Kidney (tissue), 14 donors: ENCODE data around the gene RHBDF2. TPM values are rescaled to one million over a fixed set of nuclear protein-coding genes. Genes with fewer than 3 reads are reported as not detected.

Source experiments
- DNase-seq, 5 donors: peaks; one replicate each; pipeline ENCODE4 v3.0.0-alpha.2; 2013 to 2020
- FAIRE-seq: peaks from 2 replicates; lab custom pipeline; 2012; peaks lifted over from hg19 to GRCh38; lab: Jason Lieb, UNC
- H3K27ac ChIP-seq, 2 donors: one replicate each; pipeline ENCODE4 v1.7.0; 2013; ENCODE audit warnings: low read depth in 2 of 2, low read length in 2 of 2, inconsistent platforms in 1 of 2
- H3K27me3 ChIP-seq: one replicate; pipeline ENCODE4 v1.7.1; 2013; ENCODE audit warnings: low read length, inconsistent platforms; ENCODE audit not compliant: control insufficient read depth, insufficient read depth
- H3K36me3 ChIP-seq, 3 donors: one replicate each; pipeline versions ENCODE4 v1.7.0 to v1.7.1; 2013; ENCODE audit warnings: low read length in 3 of 3, control low read depth in 1 of 3, inconsistent platforms in 1 of 3; ENCODE audit not compliant: insufficient read depth in 3 of 3, control insufficient read depth in 2 of 3
- H3K4me1 ChIP-seq, 3 donors: one replicate each; pipeline versions ENCODE4 v1.7.0 to v1.7.1; 2013; ENCODE audit warnings: low read length in 3 of 3, inconsistent platforms in 1 of 3, low read depth in 1 of 3; ENCODE audit not compliant: control insufficient read depth in 2 of 3, insufficient read depth in 2 of 3
- H3K4me3 ChIP-seq, 3 donors: one replicate each; pipeline versions ENCODE4 v1.7.0 to v1.8.1; 2013; ENCODE audit warnings: low read length in 3 of 3, control low read depth in 1 of 3, inconsistent platforms in 1 of 3
- H3K9ac ChIP-seq, 3 donors: one replicate each; pipeline versions ENCODE4 v1.7.0 to v1.7.1; 2013; ENCODE audit warnings: low read length in 3 of 3, control low read depth in 1 of 3, inconsistent platforms in 1 of 3
- H3K9me3 ChIP-seq, 3 donors: one replicate each; pipeline versions ENCODE4 v1.7.0 to v1.7.1; 2013; ENCODE audit warnings: low read length in 3 of 3, control low read depth in 1 of 3, inconsistent platforms in 1 of 3; ENCODE audit not compliant: control insufficient read depth in 2 of 3, insufficient read depth in 1 of 3
- CTCF ChIP-seq: IDR thresholded peaks from 3 replicates; pipeline ENCODE4 v1.5.1; 2012; ENCODE audit warnings: mild to moderate bottlenecking, moderate library complexity, borderline replicate concordance; ENCODE audit not compliant: insufficient read depth; ENCODE audit errors: extremely low read depth
- intact Hi-C: fragments of 100-400 bp; cut with DNase I; formaldehyde crosslinking; loops from one replicate; pipeline ENCODE4 v1.11.1; 2022
- polyA plus RNA-seq: library from polyadenylated mRNA; stranded (reverse); fragments of 350-450 nt; fragmentation: Illumina TruSeq; extraction: RNeasy Lipid Tissue Mini Kit (QIAGEN cat#74804); gene quantifications from one replicate; pipeline ENCODE4 v1.2.3, GENCODE V29; 2014; ENCODE audit warnings: low read depth, low replicate concordance; ENCODE audit not compliant: insufficient read depth
- total RNA-seq: library from RNA; stranded (reverse); fragmentation: NEBNext Ultra II Directional; extraction: Animal tissue kit (Norgen Biotek cat#: 25700); gene quantifications from one replicate; pipeline ENCODE4 v1.2.1, GENCODE V29; 2021
- donor health status: control.
- donor health status: control.
- donor health status: control.
- donor health status: control.
- donor health status: control.
- donor health status: DM: yes; HTN: yes; CAD: no.
- donor health status: Normal renal cell carcinoma (clear cell type).

Gene RHBDF2
- total and polyA plus RNA-seq, 2 donors from 2014 or later: 6.8 to 58.6 TPM

DNA sequence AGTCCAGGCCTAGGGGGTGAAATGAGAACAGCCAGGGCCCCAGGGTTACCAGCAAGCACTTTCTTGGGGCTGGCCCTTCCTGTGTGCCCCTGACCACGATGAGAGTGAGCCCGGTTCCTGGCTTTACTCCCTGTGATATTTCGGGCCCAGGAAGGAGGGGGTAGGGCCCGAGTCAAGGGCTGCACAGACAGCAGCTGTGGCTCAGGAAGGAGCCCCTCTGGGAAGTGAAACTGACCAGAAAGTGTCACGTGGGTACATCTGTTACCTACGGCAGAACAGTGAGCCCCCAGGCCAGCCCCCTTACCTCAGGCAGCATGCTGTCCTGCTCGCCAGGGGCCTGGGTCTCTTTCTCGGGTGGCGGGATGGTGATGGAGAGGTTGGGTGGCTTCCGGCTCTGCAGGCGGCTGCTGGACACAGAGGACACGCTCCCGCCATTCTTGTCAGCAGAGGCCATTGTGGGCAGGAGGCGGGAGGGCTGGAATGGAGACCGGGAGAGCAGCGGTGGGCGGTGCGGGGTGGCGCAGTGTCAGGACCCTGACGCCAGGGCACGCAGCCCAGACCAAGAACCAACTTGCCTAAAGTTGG is 20.1 kb downstream of the RHBDF2 start:
- Histone ChIP-seq H3K27me3 (no peaks in the 10 kb centered on the region), H3K9me3 (no peaks in the 10 kb centered on the region), H3K4me3 (no peak overlapping the region), H3K36me3 (no peaks in the 10 kb centered on the region), H3K27ac (no peak overlapping the region), H3K4me1 (no peaks in the 10 kb centered on the region), H3K9ac (no peak overlapping the region)
- no peak for TF ChIP-seq CTCF
- FAIRE-seq: no peak
- intact Hi-C loops: no loop called here
- DNase-seq: no peak

GRCh38 chr17:76480632-76481031 is 20.6 kb downstream of the RHBDF2 start:
- no peaks in the 10 kb centered on the region for H3K9me3 ChIP-seq
- DNase-seq: peak in 3 of 5 donors; percentile 75 to 85 (median 80)
- no peak overlapping the region for H3K4me3 ChIP-seq
- FAIRE-seq: no peak
- no peak for TF ChIP-seq CTCF
- no peaks in the 10 kb centered on the region for H3K27me3 ChIP-seq
- no peak overlapping the region for H3K27ac ChIP-seq
- H3K4me1 ChIP-seq: no peaks in the 10 kb centered on the region
- H3K36me3 ChIP-seq: no peaks in the 10 kb centered on the region
- no peak overlapping the region for H3K9ac ChIP-seq
- intact Hi-C loops: no loop called here

- no peaks in the 10 kb centered on the region for H3K4me1 ChIP-seq
- FAIRE-seq (no peak), DNase-seq (peak in 1 of 5 donors; percentile 58)
- H3K36me3 ChIP-seq: no peaks in the 10 kb centered on the region
- no peak overlapping the region for H3K4me3 ChIP-seq
- TF ChIP-seq CTCF: no peak
- intact Hi-C loops: no loop called here
- H3K27me3 ChIP-seq: no peaks in the 10 kb centered on the region
- no peaks in the 10 kb centered on the region for H3K9me3 ChIP-seq
- H3K9ac ChIP-seq: no peak overlapping the region
- H3K27ac ChIP-seq: no peak overlapping the region
Observed at GRCh38 chr17:76479515-76480060, 21.6 kb downstream of the RHBDF2 start.
